Common myeloid progenitor, CD34-positive (primary cell): Measurements from ENCODE around the gene LEFTY2.

ENCODE experiments used
- CTCF ChIA-PET: fragments of 350-600 bp; sonication (Branson Sonifier 250); formaldehyde crosslinking; loops from one replicate; lab custom pipeline; 2021; ENCODE audit warnings: antibody characterized with exemption; lab: Charles Lee
- POLR2A ChIA-PET: fragments of 350-600 bp; sonication (Branson Sonifier 250); formaldehyde crosslinking; loops from one replicate; lab custom pipeline; 2021; ENCODE audit warnings: antibody characterized with exemption; lab: Charles Lee
- DNase-seq, 3 donors: peaks; one replicate each; pipeline versions ENCODE4 v3.0.0 to v3.0.0-alpha.2; 2013
- H3K27ac ChIP-seq, 2 experiments: 1 replicate in 1 of 2; 2 replicates in 1 of 2; pipeline ENCODE4 v1.7.0; 2013; ENCODE audit warnings: inconsistent platforms in 2 of 2, low read length in 2 of 2, mild to moderate bottlenecking in 2 of 2, low read depth in 1 of 2, moderate library complexity in 1 of 2; ENCODE audit not compliant: severe bottlenecking in 2 of 2, insufficient read depth in 1 of 2, poor library complexity in 1 of 2
- H3K27me3 ChIP-seq, 5 experiments: replicated peaks in 2 of 5; 1 replicate in 3 of 5; 2 replicates in 2 of 5; pipeline versions ENCODE4 v1.6.1 to v1.7.0; 2013; ENCODE audit warnings: low read length in 4 of 5, mild to moderate bottlenecking in 2 of 5, moderate library complexity in 2 of 5, inconsistent platforms in 1 of 5; ENCODE audit not compliant: insufficient read depth in 5 of 5, control insufficient read depth in 4 of 5
- H3K36me3 ChIP-seq, 4 experiments: 1 replicate in 2 of 4; 2 replicates in 2 of 4; pipeline versions ENCODE4 v1.6.1 to v1.7.0; 2013; ENCODE audit warnings: low read length in 3 of 4, control low read depth in 1 of 4, mild to moderate bottlenecking in 1 of 4; ENCODE audit not compliant: control insufficient read depth in 4 of 4, insufficient read depth in 4 of 4
- H3K4me1 ChIP-seq, 4 experiments: 1 replicate in 3 of 4; 2 replicates in 1 of 4; pipeline versions ENCODE4 v1.6.1 to v1.7.1; 2013; ENCODE audit warnings: low read length in 3 of 4, mild to moderate bottlenecking in 3 of 4, control low read depth in 1 of 4, inconsistent platforms in 1 of 4, moderate library complexity in 1 of 4; ENCODE audit not compliant: control insufficient read depth in 4 of 4, insufficient read depth in 4 of 4; ENCODE audit errors: control extremely low read depth in 1 of 4
- H3K4me3 ChIP-seq, 7 experiments: 1 replicate in 4 of 7; 2 replicates in 3 of 7; pipeline versions ENCODE4 v1.5.1 to v1.7.0; 2013; ENCODE audit warnings: mild to moderate bottlenecking in 7 of 7, low read length in 6 of 7, moderate library complexity in 6 of 7, inconsistent platforms in 2 of 7, low read depth in 2 of 7, control low read depth in 1 of 7; ENCODE audit not compliant: insufficient read depth in 4 of 7, control insufficient read depth in 1 of 7; ENCODE audit errors: extremely low read depth in 1 of 7
- H3K9me3 ChIP-seq, 5 experiments: 1 replicate in 4 of 5; 2 replicates in 1 of 5; pipeline versions ENCODE4 v1.6.1 to v1.7.1; 2013; ENCODE audit warnings: low read length in 4 of 5, mild to moderate bottlenecking in 2 of 5, inconsistent platforms in 1 of 5, low read depth in 1 of 5, moderate library complexity in 1 of 5; ENCODE audit not compliant: control insufficient read depth in 4 of 5, insufficient read depth in 2 of 5; ENCODE audit errors: control extremely low read depth in 1 of 5
- WGBS: methylation state at CpG from one replicate; pipeline ENCODE4 v1.1.5; 2013; ENCODE audit not compliant: insufficient coverage; 5-methylcytosine and 5-hydroxymethylcytosine counted together

The LEFTY2 gene

DNA sequence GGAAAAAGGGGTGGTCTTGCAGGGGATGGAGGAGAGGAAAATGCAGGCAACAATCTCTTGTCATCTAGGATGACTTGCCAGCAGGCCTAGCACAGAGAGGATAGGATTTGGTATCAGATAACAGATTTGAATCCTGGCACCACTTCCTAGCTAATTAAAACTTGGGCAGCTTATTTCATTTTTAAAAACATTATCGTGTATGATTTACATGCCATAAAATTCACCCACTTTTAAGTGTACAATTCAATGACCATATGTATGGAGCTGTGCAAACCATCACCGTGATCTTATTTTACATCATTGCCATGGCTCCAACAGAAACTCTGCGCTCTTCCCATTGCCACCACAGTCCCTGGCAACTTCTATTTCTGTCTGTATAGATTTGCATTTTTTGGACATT is 23.9 kb downstream of the LEFTY2 start:
- Histone ChIP-seq H3K4me3 (no peak overlapping the region), H3K4me1 (peaks cover 0 to 34% (median 24%) of the 10 kb centered on the region in 4 experiments), H3K27me3 (no peaks in the 10 kb centered on the region), H3K36me3 (peaks cover 7 to 58% (median 40%) of the 10 kb centered on the region in 4 experiments), H3K27ac (no peak overlapping the region), H3K9me3 (no peaks in the 10 kb centered on the region)
- ChIA-PET CTCF (interaction anchor here (1.2 to 2.3 kb wide), 3 partner anchors 11 to 304 kb away, joined by 3 to 8 read pairs (median 4); no protein-coding TSS in a partner anchor), POLR2A (no interaction called here)
- DNase-seq: no peak
- 100% methylated on average over 1 of the region's 3 CpGs for WGBS

DNA sequence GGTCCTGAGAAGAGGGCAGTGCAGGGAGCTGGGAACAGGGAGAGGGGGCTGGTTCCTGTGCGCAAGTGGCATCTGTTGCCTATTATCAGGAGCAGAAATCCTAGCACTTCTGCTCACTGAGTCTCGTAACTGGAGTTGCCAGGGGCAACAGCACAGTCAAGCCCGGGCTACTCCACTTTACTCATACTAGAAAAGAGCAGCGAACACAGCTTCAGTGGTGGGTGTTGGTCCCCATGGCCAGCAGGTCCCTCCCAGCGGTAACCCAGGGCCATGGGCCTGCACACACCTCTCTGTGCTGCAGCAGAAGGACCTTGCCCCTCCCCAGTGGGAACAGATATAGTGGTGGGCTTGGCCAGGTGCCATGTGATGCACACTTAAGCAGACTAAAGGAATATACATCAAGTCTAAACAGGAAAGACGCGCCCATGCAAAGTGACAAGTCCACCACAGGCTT is 25.5 kb downstream of the LEFTY2 start:
- ChIA-PET CTCF (interaction anchor here (1.1 to 1.2 kb wide), 2 partner anchors 33 to 434 kb away, joined by 3 to 4 read pairs; no protein-coding TSS in a partner anchor), POLR2A (no interaction called here)
- no peak for DNase-seq
- H3K27ac ChIP-seq: no peak overlapping the region
- H3K36me3 ChIP-seq: peaks cover 4 to 44% (median 28%) of the 10 kb centered on the region in 4 experiments
- peaks cover 0 to 23% (median 17%) of the 10 kb centered on the region in 4 experiments for H3K4me1 ChIP-seq
- H3K4me3 ChIP-seq: no peak overlapping the region
- H3K27me3 ChIP-seq: no peaks in the 10 kb centered on the region
- H3K9me3 ChIP-seq: no peaks in the 10 kb centered on the region
- WGBS: 100% methylated on average over 5 of the region's 7 CpGs

DNA sequence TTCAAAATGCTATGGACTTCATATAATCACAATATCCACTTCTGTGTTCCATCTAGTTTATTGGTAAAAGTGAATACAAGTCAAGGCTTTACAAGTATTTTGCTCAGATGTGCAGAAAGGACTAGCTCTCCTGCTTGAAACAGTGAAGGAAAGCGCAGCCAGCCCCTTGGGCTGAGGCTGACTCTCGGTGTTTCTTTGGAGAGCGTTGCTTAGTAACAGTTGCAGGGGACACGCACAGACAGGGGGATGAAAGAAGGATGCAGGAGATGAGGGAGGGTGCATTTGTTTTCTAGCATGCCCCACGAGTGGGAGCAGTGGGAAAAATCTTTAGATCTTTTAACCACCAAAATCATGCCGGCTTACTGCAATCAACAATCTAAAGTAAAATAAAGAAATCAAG is 26.1 kb downstream of the LEFTY2 start:
- WGBS: 100% methylated on average over 3 of the region's 6 CpGs
- Histone ChIP-seq H3K9me3 (no peaks in the 10 kb centered on the region), H3K27me3 (no peaks in the 10 kb centered on the region), H3K27ac (no peak overlapping the region), H3K36me3 (peaks cover 4 to 42% (median 27%) of the 10 kb centered on the region in 4 experiments), H3K4me1 (peaks cover 0 to 17% (median 13%) of the 10 kb centered on the region in 4 experiments), H3K4me3 (no peak overlapping the region)
- ChIA-PET POLR2A (no interaction called here), CTCF (interaction anchor here (1.2 kb wide), 1 partner anchor 433 kb away, joined by 4 read pairs; no protein-coding TSS in a partner anchor)
- DNase-seq: no peak

DNA sequence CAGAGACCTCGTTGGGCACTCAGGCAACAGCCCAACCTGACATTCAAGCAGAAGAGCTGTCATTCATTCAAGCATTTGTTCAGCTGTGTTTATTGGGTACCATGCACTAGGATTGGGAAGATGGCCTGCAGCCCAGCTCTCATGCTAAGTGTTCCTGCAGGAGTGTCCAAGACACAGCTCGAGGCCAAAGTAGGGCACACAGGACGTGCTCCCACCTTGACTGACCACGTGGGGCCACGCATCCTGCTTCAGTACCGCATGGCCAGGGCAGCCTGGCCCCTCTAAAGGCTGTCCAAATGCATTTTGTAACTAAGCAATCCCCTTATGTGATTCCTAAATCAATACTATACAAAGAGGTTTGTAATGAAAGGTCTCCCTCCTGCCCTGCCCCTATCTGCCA is 26.6 kb downstream of the LEFTY2 start:
- CTCF ChIA-PET: interaction anchor here (1.2 kb wide), 1 partner anchor 433 kb away, joined by 4 read pairs; no protein-coding TSS in a partner anchor
- H3K4me1 ChIP-seq: peaks cover 0 to 12% (median 9%) of the 10 kb centered on the region in 4 experiments
- no peak overlapping the region for H3K4me3 ChIP-seq
- POLR2A ChIA-PET: interaction anchor here (0.6 kb wide), 1 partner anchor 9 kb away, joined by 3 read pairs; no protein-coding TSS in a partner anchor
- no peaks in the 10 kb centered on the region for H3K27me3 ChIP-seq
- no peak overlapping the region for H3K27ac ChIP-seq
- 97% methylated on average over 6 of the region's 6 CpGs for WGBS
- DNase-seq: no peak
- H3K9me3 ChIP-seq: no peaks in the 10 kb centered on the region
- peaks cover 4 to 42% (median 25%) of the 10 kb centered on the region in 4 experiments for H3K36me3 ChIP-seq

DNA sequence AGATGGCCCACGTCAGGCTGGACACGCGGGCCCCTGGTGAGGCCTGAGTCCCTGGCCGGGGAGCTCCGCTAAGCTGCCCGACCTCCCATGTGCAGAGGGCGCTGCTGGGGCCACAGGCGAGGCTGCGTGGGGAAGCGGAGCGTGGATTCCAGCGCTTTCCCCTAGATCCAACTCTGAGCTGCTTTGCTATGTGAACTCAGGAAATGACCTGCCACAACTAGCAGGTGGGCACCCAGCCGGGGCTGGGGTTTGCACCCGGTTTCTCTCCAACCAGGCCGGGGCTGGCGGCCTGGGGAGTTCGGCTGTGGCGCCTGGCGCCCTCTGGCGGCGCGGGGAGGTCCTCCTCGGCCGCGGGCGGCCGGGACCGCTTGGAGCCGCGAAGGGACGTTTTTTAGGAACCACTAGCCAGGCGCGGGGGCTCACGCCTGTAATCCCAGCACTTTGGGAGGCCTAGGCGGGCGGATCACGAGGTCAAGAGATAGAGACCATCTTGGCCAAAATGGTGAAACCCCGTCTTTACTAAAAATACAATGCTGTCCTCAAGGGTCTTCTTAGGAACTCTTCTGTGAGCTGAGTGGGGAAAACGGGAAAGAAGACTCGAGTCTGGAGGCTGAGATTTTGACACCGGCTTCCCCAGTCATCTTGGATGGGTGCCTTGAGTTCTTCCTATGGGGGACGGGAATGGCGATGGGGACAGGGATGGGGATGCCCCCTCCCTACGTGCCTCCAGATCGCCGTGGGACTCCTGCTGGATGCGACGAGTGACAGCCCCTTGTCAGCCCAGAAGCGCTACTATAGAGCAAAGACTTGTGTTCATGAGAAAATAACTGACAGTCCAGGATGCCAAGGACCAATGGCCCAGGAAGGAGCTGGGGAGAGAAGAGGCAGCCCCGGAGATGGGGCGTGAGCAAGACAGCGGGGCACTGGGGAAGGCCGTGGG is 29.6 kb downstream of the LEFTY2 start:
- ChIA-PET CTCF (interaction anchor here (0.6 to 2.2 kb wide), 17 partner anchors 10 to 437 kb away, joined by 3 to 13 read pairs (median 4); partner anchors contain the start of genes PYCR2 and TMEM63A), POLR2A (interaction anchor here (0.6 kb wide), 1 partner anchor 39 kb away, joined by 3 read pairs; no protein-coding TSS in a partner anchor)
- Histone ChIP-seq H3K27ac (no peak overlapping the region), H3K36me3 (peaks cover 4 to 21% (median 8%) of the 10 kb centered on the region in 4 experiments), H3K27me3 (no peaks in the 10 kb centered on the region), H3K4me3 (peak overlapping the region in 1 of 7 experiments; percentile 16), H3K9me3 (no peaks in the 10 kb centered on the region), H3K4me1 (peaks cover 0 to 8% (median 4%) of the 10 kb centered on the region in 4 experiments)
- WGBS: 56% methylated on average over 48 of the region's 53 CpGs
- DNase-seq: peak; percentile 39 to 68 (median 64)

DNA sequence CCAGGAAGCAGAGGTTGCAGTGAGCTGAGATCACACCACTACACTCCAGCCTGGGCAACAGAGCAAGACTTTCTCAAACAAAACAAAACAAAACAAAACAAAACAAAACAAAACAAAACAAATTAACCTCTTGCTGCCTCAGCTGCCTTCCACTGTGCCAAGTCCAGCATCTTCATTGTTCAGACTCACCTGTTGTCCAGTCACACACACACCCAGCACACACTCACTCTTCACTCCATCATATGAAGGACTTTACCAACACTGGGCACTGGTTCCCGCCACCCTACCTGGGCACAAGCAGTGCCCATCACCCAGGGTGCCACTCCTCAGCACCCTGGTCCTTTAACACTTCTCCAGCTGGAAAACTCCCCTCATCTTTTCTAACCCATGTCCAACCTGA is 31.5 kb downstream of the LEFTY2 start:
- Histone ChIP-seq H3K36me3 (peaks cover 2 to 5% (median 2%) of the 10 kb centered on the region in 4 experiments), H3K9me3 (no peaks in the 10 kb centered on the region), H3K27me3 (no peaks in the 10 kb centered on the region), H3K27ac (no peak overlapping the region), H3K4me3 (no peak overlapping the region), H3K4me1 (peaks cover 0 to 8% (median 4%) of the 10 kb centered on the region in 4 experiments)
- DNase-seq: no peak
- CTCF ChIA-PET: interaction anchor here (0.6 to 2.2 kb wide), 3 partner anchors 20 to 129 kb away, joined by 3 to 6 read pairs (median 3); partner anchors contain the start of genes LEFTY1 and TMEM63A
- POLR2A ChIA-PET: interaction anchor here (0.6 kb wide), 1 partner anchor 290 kb away, joined by 4 read pairs; no protein-coding TSS in a partner anchor
- 100% methylated on average over 1 of the region's 1 CpG for WGBS
